Upper lobe of left lung (tissue), 4 donors: Measurements from ENCODE around the gene ASPRV1.

Experiments used
- CTCF ChIP-seq, 6 experiments: fragments of 450-650 bp in 4 of 6; fragments of 200-600 bp in 2 of 6; sonication (generic) in 2 of 6; IDR thresholded peaks; one replicate each; pipeline ENCODE4 v1.5.1; 2016 to 2019; ENCODE audit warnings: antibody characterized with exemption in 6 of 6
- POLR2AphosphoS5 ChIP-seq, 2 donors: sonication (generic); formaldehyde crosslinking; IDR thresholded peaks; one replicate each; pipeline ENCODE4 v1.5.1; 2017; ENCODE audit warnings: antibody characterized with exemption in 2 of 2

- TF ChIP-seq CTCF (IDR thresholded peaks at IDR 0.05) (no peak), POLR2AphosphoS5 (IDR thresholded peaks at IDR 0.05) (no peak)
Measured at GRCh38 chr2:70008290-70008689, 46.9 kb upstream of the ASPRV1 start.
